ENCODE measurements around the gene ZSWIM7.
A peak's percentile ranks its signal among the peaks of the same experiment; 100 is the strongest.

Gene ZSWIM7

DNA sequence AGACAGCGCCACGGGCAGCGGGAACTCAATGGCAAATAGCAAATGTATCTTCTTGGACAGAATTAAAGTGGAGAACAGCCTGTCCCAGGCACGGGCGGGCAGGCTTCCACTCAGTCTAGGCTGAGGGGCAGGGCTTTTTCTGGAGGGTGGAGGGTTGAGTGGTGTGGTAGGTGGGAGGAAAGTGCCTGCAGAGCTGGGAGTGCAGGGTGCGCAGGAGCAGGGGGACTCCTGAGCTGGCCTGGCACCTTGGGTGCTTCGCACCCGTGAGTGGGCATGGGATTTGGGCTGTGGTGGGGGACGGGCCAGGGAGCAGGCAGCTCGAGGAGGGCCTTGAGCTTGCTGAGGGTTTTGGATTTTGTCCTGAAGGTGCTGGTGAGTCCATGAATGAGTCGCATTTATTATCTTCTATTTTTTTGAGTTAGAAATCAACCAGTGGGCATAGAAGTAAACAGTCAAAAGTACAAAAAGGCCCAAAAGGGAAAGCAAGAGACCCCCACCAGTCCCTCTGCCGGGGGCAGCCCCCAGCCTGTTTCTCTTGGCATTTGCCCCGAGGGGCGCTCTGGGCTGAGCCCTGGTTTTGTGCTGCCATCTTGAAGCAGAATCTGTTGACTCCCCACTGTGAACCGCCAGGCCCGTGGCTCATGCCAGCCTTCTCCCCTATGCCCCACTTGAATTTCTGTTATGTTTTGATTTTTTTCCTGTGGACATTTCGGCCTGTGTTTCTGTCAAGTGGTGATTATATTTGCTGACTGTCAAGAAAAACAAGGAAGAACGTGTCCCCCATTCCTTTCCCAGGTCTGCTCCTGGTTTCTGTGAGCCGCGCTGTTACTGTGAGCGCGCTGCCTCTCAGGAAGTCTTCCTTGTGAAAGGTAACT, 46.4 kb downstream of the ZSWIM7 start:
- Histone ChIP-seq H3K27ac (ENCODE audit: low read length) (no peak overlapping the region), H3K4me3 (ENCODE audit: low read length) (no peak overlapping the region), H3K27me3 (ENCODE audit: control insufficient read depth, insufficient read depth, low read length) (no peaks in the 10 kb centered on the region), H3K9me3 (ENCODE audit: control insufficient read depth, low read depth, low read length) (no peaks in the 10 kb centered on the region), H3K36me3 (ENCODE audit: control insufficient read depth, low read depth, low read length) (no peaks in the 10 kb centered on the region), H3K9ac (ENCODE audit: low read length) (no peak overlapping the region), H3K4me1 (ENCODE audit: control insufficient read depth, low read depth, low read length) (peaks cover 4% of the 10 kb centered on the region)

DNA sequence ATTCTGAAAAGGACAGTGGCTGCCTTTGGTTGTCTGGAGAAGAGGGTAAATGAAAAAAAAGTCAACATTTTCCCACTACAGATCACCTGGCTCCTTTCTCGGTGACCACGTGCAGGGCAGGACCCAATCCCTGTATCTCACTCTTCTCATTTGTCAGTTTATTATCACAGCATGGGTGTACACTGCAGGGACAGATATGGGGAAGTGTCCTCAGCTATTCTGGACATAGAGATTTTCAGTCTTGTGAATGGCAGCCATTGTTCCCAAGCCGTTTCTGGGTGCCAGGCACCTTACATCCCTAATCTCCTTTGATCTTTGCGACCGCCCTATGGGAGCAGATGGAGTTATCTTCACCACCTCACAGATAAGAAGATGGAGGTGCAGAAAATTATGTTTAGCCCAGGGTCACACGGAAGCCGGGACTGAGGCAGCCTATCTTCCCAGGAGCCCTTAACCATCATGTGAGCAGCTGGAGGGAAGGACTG, 47.4 kb downstream of the ZSWIM7 start:
- Histone ChIP-seq H3K36me3 (ENCODE audit: control insufficient read depth, low read depth, low read length) (no peaks in the 10 kb centered on the region), H3K9ac (ENCODE audit: low read length) (no peak overlapping the region), H3K9me3 (ENCODE audit: control insufficient read depth, low read depth, low read length) (no peaks in the 10 kb centered on the region), H3K4me1 (ENCODE audit: control insufficient read depth, low read depth, low read length) (peaks cover 4% of the 10 kb centered on the region), H3K27me3 (ENCODE audit: control insufficient read depth, insufficient read depth, low read length) (peaks cover 3% of the 10 kb centered on the region), H3K27ac (ENCODE audit: low read length) (no peak overlapping the region), H3K4me3 (ENCODE audit: low read length) (no peak overlapping the region)

DNA sequence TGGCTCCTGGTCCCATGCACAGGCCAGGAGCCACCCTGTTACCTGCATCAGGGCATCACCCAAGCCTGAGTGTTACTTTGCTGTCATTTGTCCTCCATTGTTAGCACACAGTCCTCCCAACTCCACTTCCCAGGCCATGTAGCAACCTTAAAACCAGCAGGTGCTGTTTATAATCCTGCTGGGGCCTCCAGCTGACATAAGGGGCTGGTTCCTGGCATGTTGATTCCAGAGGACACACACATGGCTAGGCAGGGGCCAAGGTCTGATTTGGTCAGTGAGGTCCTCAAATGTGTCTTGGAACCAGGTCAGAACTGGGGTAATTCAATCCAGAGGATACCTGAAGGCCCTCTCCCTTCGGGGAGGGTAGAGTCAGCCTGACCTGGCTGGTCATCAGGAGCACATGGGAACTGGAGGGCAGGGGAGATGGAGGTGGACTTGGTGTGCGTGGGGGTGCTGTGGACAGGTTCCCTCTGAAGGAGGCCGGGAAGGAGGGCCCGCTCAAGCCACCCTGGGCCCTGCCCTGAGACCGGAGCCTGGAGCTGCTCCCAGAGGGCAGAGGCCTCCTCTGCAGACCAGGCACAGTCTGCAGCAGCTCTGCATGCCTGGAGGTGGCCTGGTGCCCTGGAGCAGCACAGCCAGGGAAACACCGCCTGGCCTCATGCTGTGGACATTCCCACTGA, 48.0 kb downstream of the ZSWIM7 start:
- Histone ChIP-seq H3K4me3 (ENCODE audit: low read length) (no peak overlapping the region), H3K4me1 (ENCODE audit: control insufficient read depth, low read depth, low read length) (peaks cover 4% of the 10 kb centered on the region), H3K9ac (ENCODE audit: low read length) (no peak overlapping the region), H3K9me3 (ENCODE audit: control insufficient read depth, low read depth, low read length) (no peaks in the 10 kb centered on the region), H3K27me3 (ENCODE audit: control insufficient read depth, insufficient read depth, low read length) (peaks cover 9% of the 10 kb centered on the region), H3K36me3 (ENCODE audit: control insufficient read depth, low read depth, low read length) (no peaks in the 10 kb centered on the region), H3K27ac (ENCODE audit: low read length) (no peak overlapping the region)

DNA sequence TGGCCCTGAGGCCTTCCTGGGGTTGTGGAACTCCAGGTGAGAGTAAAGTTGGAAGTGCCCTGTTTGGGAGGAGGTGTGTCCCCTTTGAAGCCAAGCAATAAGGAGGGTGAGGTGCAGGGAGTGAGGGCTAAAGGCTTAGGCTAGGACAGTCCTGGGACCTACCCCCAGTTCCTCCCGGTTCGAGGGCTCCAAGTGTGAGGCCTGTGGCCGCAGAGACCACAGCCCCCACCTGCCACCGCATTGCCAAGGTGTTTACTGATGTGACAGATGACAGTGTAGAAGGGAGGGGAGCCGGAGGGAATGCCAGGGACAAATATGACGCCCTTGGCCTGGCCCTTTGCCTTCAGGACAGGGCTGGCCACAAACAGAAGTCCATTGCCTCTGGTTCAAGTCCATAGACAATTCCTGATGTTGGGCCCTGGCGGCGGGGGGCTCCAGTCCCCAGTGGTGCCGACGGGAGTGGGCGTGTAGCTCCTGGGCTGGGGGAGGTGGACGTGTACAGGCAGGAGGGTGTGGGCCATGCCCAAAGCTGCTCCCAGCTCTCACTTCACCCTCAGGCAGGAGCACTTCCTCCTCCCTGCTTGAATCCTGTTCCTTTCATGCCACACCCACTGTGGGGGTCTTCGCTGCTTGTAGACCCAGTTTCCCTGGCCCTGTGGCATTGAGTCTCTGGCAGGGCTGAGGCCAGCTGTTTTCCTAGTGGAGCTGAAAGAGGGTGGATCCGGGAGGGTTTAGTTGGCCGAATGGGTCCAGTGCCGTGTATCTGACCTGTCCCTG, 51.3 kb downstream of the ZSWIM7 start:
- no peaks in the 10 kb centered on the region for H3K9me3 ChIP-seq (ENCODE audit: control insufficient read depth, low read depth, low read length)
- no peak overlapping the region for H3K4me3 ChIP-seq (ENCODE audit: low read length)
- H3K4me1 ChIP-seq (ENCODE audit: control insufficient read depth, low read depth, low read length): peaks cover 5% of the 10 kb centered on the region
- no peak overlapping the region for H3K9ac ChIP-seq (ENCODE audit: low read length)
- H3K27me3 ChIP-seq (ENCODE audit: control insufficient read depth, insufficient read depth, low read length): peaks cover 41% of the 10 kb centered on the region
- no peak overlapping the region for H3K27ac ChIP-seq (ENCODE audit: low read length)
- H3K36me3 ChIP-seq (ENCODE audit: control insufficient read depth, low read depth, low read length): no peaks in the 10 kb centered on the region

DNA sequence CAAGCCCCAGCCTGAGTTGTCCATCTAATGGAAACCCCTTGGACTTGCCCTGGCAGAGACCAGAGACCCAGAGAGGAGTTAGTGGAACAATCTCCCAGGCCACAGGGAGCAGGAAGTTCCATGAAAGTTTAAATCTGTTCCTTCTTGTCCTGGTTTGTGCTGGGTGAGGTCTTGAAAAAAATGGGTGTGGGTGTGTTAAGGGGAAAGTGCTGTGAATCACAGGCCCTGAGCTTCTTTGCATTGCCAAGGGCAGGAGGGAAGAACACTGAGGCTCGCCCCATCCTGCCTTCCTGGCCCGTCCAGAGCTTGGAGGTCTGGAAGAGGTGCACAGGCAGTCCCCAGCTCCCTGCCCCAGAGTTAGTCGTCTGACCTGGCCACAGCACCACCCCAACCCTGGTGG, 52.2 kb downstream of the ZSWIM7 start:
- Histone ChIP-seq H3K4me1 (ENCODE audit: control insufficient read depth, low read depth, low read length) (peaks cover 5% of the 10 kb centered on the region), H3K9me3 (ENCODE audit: control insufficient read depth, low read depth, low read length) (no peaks in the 10 kb centered on the region), H3K27me3 (ENCODE audit: control insufficient read depth, insufficient read depth, low read length) (peaks cover 46% of the 10 kb centered on the region), H3K4me3 (ENCODE audit: low read length) (no peak overlapping the region), H3K27ac (ENCODE audit: low read length) (no peak overlapping the region), H3K9ac (ENCODE audit: low read length) (no peak overlapping the region), H3K36me3 (ENCODE audit: control insufficient read depth, low read depth, low read length) (no peaks in the 10 kb centered on the region)

DNA sequence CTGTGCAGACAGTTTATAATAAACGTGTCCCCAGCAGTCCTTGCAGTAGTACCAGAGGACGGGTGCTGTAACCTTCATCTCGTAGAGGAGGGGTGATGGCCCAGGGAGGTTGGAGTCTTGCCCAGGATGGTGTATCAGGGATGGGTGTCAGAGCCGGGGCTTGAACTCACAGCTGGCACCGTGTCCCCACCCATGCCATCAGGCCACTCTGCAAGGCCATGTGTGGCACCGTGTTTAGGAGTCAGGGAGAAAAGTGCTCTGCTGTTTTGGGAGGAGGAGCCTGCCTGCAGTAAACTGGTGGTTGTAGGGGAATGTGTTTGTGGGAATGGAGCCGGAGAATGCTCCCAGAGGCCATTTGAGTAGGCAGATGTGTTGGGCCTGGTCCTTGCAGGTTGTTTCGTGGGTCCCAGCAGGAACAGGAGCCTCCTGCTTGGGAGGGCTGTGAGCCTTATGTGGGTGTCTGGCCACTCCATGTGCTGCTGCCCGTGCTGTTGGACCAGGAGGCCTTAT, 52.8 kb downstream of the ZSWIM7 start:
- H3K9ac ChIP-seq (ENCODE audit: low read length): no peak overlapping the region
- H3K9me3 ChIP-seq (ENCODE audit: control insufficient read depth, low read depth, low read length): no peaks in the 10 kb centered on the region
- no peak overlapping the region for H3K27ac ChIP-seq (ENCODE audit: low read length)
- H3K4me3 ChIP-seq (ENCODE audit: low read length): no peak overlapping the region
- H3K4me1 ChIP-seq (ENCODE audit: control insufficient read depth, low read depth, low read length): peaks cover 5% of the 10 kb centered on the region
- no peaks in the 10 kb centered on the region for H3K36me3 ChIP-seq (ENCODE audit: control insufficient read depth, low read depth, low read length)
- peaks cover 46% of the 10 kb centered on the region for H3K27me3 ChIP-seq (ENCODE audit: control insufficient read depth, insufficient read depth, low read length)

DNA sequence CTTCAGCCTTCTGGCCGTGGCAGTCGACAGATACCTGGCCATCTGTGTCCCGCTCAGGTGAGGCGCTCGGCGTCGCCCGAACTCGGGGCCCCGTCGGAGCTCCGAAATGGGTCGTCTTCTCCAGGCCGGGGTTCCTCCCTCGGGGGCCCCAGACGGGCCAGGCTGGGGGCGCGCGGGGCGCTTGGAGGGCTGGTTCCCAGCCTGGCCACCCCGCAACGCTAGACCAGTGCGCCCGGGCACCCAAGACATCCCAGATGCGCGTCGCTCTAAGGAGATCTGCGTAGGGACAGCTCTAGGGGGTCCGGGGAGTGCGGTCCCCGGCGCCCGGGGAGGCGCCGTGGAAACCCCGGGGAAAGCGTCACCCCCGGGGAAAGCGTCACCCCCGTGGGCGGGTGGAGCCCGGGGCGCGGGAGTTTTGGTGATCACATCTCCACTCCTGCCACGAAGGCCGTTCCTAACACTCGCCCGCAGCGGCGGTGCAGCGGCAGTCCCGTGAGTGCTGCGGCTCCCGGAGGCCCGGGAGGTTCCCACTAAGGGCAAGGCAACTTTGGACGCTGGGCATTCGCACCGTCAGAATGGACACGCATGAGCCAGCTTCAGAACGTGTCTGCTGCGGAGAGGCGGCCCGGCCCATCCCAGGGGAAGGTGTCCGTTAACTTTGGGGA, 53.8 kb downstream of the ZSWIM7 start:
- Histone ChIP-seq H3K9ac (ENCODE audit: low read length) (peak overlapping the region; percentile 41), H3K27ac (ENCODE audit: low read length) (no peak overlapping the region), H3K4me3 (ENCODE audit: low read length) (peak overlapping the region; percentile 67)

DNA sequence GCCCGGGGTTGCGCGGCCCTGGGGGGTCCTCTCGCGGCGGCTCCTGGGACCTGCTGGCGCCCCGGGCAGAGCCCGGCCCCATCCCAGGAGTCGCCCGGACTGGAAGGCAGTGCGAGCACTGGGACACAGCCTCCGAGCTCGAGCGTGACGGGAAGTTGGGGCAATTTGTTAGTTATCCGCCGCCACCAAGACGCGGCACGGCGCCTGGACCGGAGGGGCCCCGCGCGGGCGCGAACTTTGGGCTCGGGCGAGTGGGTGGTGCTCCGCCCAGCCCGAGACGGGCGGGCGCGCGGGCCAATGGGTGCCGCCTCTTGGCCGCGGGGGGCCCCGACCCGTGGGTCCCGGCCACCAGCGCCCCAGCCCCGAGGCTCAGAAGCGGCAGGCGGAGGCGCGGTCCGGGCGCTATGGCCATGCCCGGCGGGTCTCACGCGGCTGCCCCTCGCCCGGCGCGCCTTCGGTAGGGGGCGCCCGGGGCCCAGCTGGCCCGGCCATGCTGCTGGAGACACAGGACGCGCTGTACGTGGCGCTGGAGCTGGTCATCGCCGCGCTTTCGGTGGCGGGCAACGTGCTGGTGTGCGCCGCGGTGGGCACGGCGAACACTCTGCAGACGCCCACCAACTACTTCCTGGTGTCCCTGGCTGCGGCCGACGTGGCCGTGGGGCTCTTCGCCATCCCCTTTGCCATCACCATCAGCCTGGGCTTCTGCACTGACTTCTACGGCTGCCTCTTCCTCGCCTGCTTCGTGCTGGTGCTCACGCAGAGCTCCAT, 54.6 kb downstream of the ZSWIM7 start, which contains the start of gene ADORA2B:
Gene ADORA2B (plus strand): TSS at position 372 of the 768 bp plus-strand sequence. CDS start 119 bp downstream, at position 491.
- H3K36me3 ChIP-seq (ENCODE audit: control insufficient read depth, low read depth, low read length): no peaks in the 10 kb centered on the region
- no peak within 1 kb of the TSS for H3K27ac ChIP-seq (ENCODE audit: low read length)
- H3K9me3 ChIP-seq (ENCODE audit: control insufficient read depth, low read depth, low read length): no peaks in the 10 kb centered on the region
- peaks cover 46% of the 10 kb centered on the region for H3K27me3 ChIP-seq (ENCODE audit: control insufficient read depth, insufficient read depth, low read length)
- H3K9ac ChIP-seq (ENCODE audit: low read length): peak within 1 kb of the TSS; percentile 41
- H3K4me3 ChIP-seq (ENCODE audit: low read length): peak within 1 kb of the TSS; percentile 67
- H3K4me1 ChIP-seq (ENCODE audit: control insufficient read depth, low read depth, low read length): peaks cover 5% of the 10 kb centered on the region

More for the DNA sequence above, 53.8 kb downstream of the ZSWIM7 start:
- Histone ChIP-seq H3K27me3 (ENCODE audit: control insufficient read depth, insufficient read depth, low read length) (peaks cover 46% of the 10 kb centered on the region), H3K9me3 (ENCODE audit: control insufficient read depth, low read depth, low read length) (no peaks in the 10 kb centered on the region), H3K36me3 (ENCODE audit: control insufficient read depth, low read depth, low read length) (no peaks in the 10 kb centered on the region), H3K4me1 (ENCODE audit: control insufficient read depth, low read depth, low read length) (peaks cover 5% of the 10 kb centered on the region)

DNA sequence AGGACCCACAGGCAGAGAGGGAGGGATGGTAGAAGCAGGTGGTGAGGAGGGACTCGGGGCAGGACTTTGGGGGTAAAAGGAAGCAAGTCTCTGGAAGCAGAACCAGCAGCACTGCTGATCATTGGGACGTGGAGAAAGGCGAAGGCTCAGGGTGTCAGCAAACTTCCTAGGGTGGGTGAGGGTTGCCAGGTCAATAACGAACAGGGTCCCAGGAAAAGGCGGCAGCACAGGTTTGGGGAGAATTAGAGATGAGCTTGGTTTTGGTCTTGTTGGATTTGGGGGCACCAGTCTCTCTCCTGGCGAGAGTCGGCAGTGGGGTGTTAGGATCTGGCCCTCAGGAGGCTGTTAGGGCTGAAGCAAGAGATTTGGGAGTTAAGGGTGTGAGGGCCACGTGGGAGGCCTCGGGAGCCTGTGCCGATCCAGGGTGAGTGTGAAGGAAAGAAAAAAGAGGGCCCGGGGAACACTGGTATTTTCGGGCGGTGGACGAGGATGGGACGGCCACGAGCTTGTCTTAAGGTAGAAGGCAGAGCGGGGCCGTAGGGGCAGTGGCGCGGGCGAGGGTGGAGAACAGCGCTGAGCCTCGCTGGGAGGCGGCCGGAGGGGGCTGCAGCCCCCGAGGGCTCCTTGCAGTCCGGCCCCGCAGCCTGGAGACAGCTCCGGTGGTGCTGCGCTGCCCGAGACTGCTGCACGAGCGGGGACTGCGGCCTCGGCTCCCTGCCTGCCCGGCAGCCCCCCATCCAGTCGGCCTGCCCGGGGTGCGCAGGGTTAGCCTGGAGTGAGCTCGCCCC, 55.3 kb downstream of the ZSWIM7 start:
- Histone ChIP-seq H3K4me3 (ENCODE audit: low read length) (peak overlapping the region; percentile 67), H3K9ac (ENCODE audit: low read length) (no peak overlapping the region), H3K27ac (ENCODE audit: low read length) (no peak overlapping the region), H3K27me3 (ENCODE audit: control insufficient read depth, insufficient read depth, low read length) (peaks cover 46% of the 10 kb centered on the region), H3K9me3 (ENCODE audit: control insufficient read depth, low read depth, low read length) (no peaks in the 10 kb centered on the region), H3K4me1 (ENCODE audit: control insufficient read depth, low read depth, low read length) (peaks cover 5% of the 10 kb centered on the region), H3K36me3 (ENCODE audit: control insufficient read depth, low read depth, low read length) (no peaks in the 10 kb centered on the region)
